Fibroblast of skin of scalp (primary cell): ENCODE data around the gene GOLPH3L.
"Not testable (repeated sequence)": the region's sequence is repeated elsewhere in the genome, so short reads cannot be mapped to it uniquely, and the experiment has no call there.

ENCODE experiments used
- DNase-seq: peaks from one replicate; pipeline ENCODE4 v3.0.0-alpha.2; 2013

GOLPH3L gene

DNA sequence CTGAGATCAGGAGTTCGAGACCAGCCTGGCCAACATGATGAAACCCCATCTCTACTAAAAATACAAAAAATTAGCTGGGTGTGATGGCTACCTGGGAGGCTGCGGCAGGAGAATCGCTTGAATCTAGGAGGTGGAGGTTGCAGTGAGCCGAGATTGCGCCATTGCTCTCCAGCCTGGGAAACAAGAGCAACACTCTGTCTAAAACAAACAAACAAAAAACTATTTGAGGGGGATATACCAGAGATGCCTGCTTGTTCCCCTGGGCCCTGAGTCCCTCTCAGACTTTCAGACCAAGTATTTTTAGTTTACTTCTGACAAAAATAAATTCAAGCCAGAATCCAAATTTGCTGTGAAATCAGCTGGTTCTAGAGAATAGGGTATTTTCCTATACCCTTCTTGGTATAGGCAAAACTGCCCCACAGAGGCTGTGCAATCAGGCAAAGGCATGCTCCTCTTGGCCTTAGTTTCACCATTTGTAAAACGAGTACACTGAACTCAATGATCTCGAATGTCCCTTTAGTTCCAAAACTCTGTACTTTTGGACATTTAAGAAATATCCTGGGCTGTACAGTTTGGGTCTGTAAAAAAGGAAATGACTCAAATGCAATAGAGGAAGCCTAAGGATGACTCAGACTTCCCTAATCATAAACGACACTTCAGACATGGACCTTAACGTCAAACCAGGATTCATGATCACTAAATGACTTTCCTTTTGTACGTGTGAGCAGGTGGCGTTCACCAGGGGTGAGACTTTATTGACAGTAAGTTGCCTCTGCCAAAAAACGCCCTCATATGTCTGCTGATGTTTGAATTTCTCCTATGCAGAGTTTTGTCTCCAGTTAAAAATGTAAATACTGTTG, 83.7 kb downstream of the GOLPH3L start:
- peak; percentile 58 for DNase-seq

DNA sequence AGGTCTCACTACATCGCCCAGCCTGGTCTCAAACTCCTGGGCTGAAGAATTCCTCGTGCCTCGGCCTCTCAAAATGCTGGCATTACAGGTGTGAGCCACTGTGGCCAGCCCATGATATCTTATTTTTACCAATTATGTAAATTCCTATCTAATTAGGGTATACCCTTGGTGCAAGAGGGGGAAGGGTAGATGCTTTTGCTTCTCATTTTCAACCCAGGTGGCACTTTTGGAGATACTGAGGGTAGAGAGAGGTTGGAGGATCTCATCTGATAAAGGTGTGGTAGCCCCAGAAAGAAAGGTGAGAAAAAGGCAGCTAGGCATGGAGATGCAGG, 85.0 kb downstream of the GOLPH3L start:
- DNase-seq = no peak

DNA sequence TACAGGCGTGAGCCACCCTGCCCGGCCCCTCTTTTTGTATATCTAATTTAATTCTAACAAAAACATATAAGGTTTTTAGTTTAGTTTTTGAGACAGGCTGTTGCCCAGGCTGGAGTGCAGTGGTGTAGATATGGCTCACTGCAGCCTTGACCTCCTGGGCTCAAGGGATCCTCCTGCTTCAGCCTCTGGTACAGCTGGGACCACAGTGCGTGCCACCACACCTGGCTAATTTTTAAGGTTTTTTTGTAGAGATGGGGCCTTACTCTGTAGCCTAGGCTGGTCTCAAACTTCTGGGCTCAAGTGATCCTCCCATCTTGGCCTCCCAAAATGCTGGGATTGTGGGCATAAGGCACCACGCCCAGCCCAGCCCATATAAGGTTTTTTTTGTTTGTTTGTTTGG, 86.4 kb downstream of the GOLPH3L start:
- no peak for DNase-seq

DNA sequence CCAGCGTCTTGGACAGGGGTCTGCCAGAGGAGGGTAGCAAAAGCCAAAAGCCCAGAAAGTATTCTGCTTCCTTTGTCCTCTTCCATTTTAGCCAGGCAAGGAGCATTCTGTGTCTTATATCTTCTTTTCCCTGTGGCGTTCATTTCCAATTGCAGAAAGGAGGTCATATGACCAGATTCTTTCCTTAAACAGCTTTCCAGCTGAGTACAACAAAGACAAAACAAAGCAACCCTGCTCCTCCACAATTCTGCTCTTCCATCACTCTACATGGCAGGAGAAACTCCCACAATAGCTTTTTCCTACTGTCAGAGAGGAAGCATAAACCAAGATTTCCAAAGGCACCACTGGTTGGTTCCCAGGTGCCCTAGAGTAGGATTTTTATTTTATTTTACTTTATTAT, 87.2 kb downstream of the GOLPH3L start:
- DNase-seq = no peak

DNA sequence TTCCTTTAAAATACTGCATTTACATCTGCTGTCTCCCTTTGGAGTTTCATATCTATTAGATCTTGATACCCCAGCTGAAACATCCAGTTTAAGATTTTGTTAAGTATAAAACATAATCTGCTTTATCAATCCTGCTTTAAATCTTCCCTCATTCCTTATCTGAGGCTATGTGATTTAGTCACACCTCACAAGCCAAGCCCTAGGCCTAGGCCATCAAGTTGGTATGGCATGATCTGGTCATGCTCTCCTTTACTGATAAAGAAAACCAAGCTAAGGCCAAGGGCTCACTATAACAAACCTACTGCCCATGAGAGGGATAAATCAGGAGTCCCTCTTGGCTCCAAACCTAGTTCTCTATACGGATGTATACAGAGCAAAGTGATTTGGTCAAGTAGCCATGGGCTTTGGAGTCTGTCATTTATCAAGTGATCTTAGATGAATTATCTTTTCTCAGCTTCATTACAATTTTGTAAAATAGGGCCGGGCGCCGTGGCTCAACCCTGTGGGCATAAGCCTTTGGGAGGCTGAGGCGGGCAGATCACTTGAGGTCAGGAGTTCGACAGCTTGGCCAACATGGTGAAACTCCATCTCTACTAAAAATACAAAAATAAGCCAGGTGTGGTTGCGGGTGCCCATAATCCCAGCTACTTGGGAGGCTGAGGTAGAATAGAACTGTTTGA, 90.4 kb downstream of the GOLPH3L start:
- no peak for DNase-seq

DNA sequence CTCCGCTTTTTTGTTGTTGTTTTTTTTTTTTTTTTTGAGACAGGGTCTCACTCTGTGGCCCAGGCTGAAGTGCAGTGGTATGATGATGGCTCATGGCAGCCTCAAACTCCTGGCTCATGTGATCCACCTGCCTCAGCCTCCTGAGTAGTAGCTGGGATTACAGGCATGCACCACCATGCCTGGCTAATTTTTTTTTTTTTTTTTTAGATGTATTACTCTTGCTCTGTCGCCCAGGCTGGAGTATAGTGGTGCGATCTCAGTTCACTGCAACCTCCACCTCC, 91.6 kb downstream of the GOLPH3L start:
- not testable (repeated sequence) for DNase-seq

DNA sequence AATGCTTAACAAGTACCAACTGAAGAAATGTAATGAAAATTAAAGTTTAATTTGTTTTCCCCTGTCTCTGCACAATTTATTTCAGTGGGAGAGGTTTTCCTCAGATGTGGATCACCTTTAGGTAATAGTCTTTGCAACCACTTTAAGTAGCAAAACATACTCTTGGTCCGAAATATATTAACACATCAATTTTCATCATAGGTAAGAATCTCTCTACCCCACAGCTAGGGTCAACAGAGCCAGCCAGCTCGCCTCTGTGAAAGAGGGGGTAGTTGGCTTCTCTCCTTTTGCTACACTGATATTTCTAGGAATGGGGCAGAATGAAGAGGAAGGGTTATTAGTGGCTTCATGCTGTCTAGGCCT, 92.7 kb downstream of the GOLPH3L start:
- no peak for DNase-seq

DNA sequence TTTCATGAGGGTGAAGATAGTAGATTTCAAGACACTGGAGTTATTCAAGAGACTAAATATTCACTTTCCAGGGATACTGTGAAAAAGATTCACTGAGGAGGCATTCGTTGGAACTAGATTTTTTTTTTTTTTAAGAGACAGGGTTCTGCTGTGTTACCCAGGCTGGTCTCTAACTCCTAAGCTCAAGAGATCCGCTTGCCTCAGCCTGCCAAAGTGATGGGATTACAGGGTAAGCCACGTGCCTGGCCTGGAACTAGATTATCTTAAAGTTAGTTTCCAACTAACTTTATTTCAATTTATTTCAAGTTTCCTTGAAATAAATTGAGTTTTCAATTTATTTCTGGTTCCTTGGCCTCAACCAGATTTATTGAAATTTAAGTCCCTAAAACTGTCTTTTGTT, 93.2 kb downstream of the GOLPH3L start:
- DNase-seq = no peak

DNA sequence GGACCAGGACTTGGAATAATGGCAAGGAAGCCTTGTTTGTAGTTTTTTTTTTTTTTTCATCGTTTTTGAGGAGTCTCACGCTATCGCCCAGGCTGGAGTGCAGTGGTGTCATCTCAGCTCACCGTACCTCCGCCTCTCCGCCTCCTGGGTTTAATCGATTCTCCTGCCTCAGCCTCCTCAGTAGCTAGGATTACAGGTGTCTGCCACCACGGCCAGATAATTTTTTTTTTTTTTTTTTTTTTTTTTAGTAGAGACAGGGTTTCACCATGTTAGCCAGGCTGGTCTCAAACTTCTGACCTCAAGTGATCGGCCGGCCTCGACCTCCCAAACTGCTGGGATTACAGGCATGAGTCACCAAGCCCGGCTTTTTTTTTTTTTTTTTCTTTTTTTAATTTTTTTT, 94.6 kb downstream of the GOLPH3L start:
- not testable (repeated sequence) for DNase-seq

DNA sequence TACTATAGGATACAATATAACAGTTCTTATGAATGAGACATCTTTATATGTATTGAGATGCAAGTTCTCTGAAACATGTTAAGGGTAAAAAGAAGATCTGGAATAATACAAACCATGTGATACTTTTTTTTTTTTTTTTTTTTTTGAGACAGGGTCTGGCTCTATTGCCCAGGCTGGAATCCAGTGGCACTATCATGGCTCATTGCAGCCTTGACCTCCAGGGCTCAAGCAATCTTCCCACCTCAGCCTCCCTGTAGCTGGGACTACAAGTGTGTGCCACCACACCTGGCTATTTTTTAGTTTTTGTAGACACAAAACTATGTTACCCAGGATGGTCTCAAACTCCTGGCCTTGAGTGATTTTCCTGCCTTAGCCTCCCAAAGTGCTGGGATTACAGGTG, 95.4 kb downstream of the GOLPH3L start:
- no peak for DNase-seq

DNA sequence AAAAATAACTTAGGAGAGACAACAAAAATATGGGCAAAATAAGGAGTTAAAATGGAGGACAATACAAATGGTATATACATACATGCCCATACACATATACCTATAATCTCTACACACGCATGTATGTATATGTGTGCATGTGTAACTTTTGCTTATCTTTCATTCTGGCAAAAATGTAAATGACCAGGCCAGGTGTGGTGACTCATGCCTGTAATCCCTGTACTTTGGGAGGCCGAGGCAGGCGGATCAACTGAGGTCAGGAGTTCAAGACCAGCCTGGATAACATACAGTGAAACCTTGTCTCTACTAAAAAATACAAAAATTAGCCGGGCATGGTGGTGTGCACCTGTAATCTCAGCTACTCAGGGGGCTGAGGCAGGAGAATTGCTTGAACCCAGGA, 98.6 kb downstream of the GOLPH3L start:
- DNase-seq = not testable (repeated sequence)

DNA sequence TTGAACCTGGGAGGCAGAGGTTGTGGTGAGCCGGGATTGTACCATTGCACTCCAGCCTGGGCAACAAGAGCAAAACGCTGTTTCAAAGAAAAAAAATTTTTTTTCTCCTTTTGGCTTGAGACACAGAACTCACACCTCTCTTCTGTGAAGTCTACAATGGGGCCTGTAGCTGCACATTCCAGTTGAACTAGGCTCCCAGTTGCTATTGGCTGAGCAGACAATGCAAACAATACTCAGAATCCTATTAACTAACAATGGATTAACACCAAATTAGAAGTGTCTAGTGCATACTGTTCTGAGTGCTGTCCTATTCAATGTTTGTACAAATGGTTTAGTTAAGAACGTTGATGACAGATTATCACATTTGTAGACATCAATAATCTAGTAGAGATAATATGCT, 100.0 kb downstream of the GOLPH3L start:
- no peak for DNase-seq
